HepG2 (cell line): ENCODE results near the gene PRDX2. TPM values are rescaled to one million over a fixed set of nuclear protein-coding genes. Genes with fewer than 3 reads are reported as not detected.

Experiments
- AGO1 ChIP-seq: fragments of 200-400 bp; formaldehyde crosslinking; IDR thresholded peaks from 2 replicates; pipeline ENCODE4 v1.6.1; 2017; ENCODE audit warnings: mild to moderate bottlenecking, low read depth, low read length, moderate library complexity; ENCODE audit not compliant: poor library complexity, severe bottlenecking
- ASH2L ChIP-seq: fragments of 300-600, 200-600 bp; sonication (generic); IDR thresholded peaks from 2 replicates; pipeline ENCODE4 v1.7.0; 2017; ENCODE audit warnings: low read depth, mild to moderate bottlenecking, moderate library complexity, mixed read lengths, low read length; ENCODE audit not compliant: insufficient read length
- CREM ChIP-seq, 2 experiments: sonication (generic) in 1 of 2; formaldehyde crosslinking in 1 of 2; IDR thresholded peaks; 2 replicates each; pipeline versions ENCODE4 v1.4.0 to v1.6.1; 2016 to 2020; ENCODE audit warnings: antibody characterized with exemption in 1 of 2, mild to moderate bottlenecking in 1 of 2, missing genetic modification reagents in 1 of 2
- FOXA3 ChIP-seq: IDR thresholded peaks from 2 replicates; pipeline ENCODE4 v1.6.1; 2016; ENCODE audit warnings: missing genetic modification reagents, missing compliant biosample characterization
- FOXJ3 ChIP-seq: sonication (generic); formaldehyde crosslinking; IDR thresholded peaks from 2 replicates; pipeline ENCODE4 v1.4.0; 2020; ENCODE audit warnings: missing genetic modification reagents, mild to moderate bottlenecking, borderline replicate concordance
- GTF3A ChIP-seq: sonication (generic); formaldehyde crosslinking; conservative IDR thresholded peaks from 2 replicates; pipeline ENCODE4 v1.4.0; 2020; ENCODE audit warnings: mild to moderate bottlenecking, missing genetic modification reagents
- HOXD1 ChIP-seq: sonication (generic); formaldehyde crosslinking; IDR thresholded peaks from 2 replicates; pipeline ENCODE4 v1.5.0; 2020; ENCODE audit warnings: missing genetic modification reagents
- RBM39 ChIP-seq: fragments of 200-400 bp; formaldehyde crosslinking; IDR thresholded peaks from one replicate; pipeline ENCODE4 v1.6.1; 2018; ENCODE audit warnings: antibody characterized with exemption, mild to moderate bottlenecking, low read depth, low read length; ENCODE audit not compliant: poor library complexity, severe bottlenecking
- TAF15 ChIP-seq: fragments of 200-400 bp; formaldehyde crosslinking; IDR thresholded peaks from one replicate; pipeline ENCODE4 v1.6.1; 2018; ENCODE audit warnings: mild to moderate bottlenecking, low read depth, low read length; ENCODE audit not compliant: poor library complexity, severe bottlenecking
- ZFP36L2 ChIP-seq: sonication (generic); formaldehyde crosslinking; IDR thresholded peaks from 2 replicates; pipeline ENCODE4 v1.4.0; 2020; ENCODE audit warnings: missing genetic modification reagents
- ZNF207 ChIP-seq: fragments of 450-650 bp; IDR thresholded peaks from 2 replicates; pipeline ENCODE4 v1.6.1; 2016; ENCODE audit warnings: antibody characterized with exemption, borderline replicate concordance
- ZSCAN20 ChIP-seq: sonication (generic); formaldehyde crosslinking; IDR thresholded peaks from 2 replicates; pipeline ENCODE4 v1.4.0; 2020; ENCODE audit warnings: missing genetic modification reagents, mild to moderate bottlenecking, borderline replicate concordance
- polyA plus RNA-seq, 8 experiments: library from polyadenylated mRNA; depleted of rRNA in 3 of 8; stranded (reverse) in 7 of 8; unstranded in 1 of 8; fragments of >200 nt; fragmentation: Illumina TruSeq in 4 of 8; extraction: Trizol in 4 of 8; gene quantifications; 2 replicates each; pipeline versions ENCODE4 v1.2.1 to v1.2.3, GENCODE V29; 2011 to 2016; ENCODE audit warnings: low read depth in 4 of 8, missing spikeins in 1 of 8, mixed read lengths in 1 of 8; ENCODE audit not compliant: insufficient read depth in 1 of 8
- total RNA-seq, 5 experiments: library from RNA; depleted of rRNA; stranded (reverse); fragments of >200 nt; fragmentation: Illumina TruSeq; extraction: Trizol; gene quantifications; 2 replicates each; pipeline ENCODE4 v1.2.3, GENCODE V29; 2016; ENCODE audit warnings: low read depth in 1 of 5
- TF ChIP-seq, protein P1 (sequence below): sonication (generic); formaldehyde crosslinking; IDR thresholded peaks from 2 replicates; pipeline ENCODE4 v1.9.0; 2021; ENCODE audit warnings: missing genetic modification reagents, borderline replicate concordance
- TF ChIP-seq, protein P2 (sequence below): sonication (generic); formaldehyde crosslinking; IDR thresholded peaks from 2 replicates; pipeline ENCODE4 v1.5.1; 2020; ENCODE audit warnings: mild to moderate bottlenecking, missing genetic modification reagents, moderate library complexity
- TF ChIP-seq, protein P3 (sequence below): sonication (generic); formaldehyde crosslinking; IDR thresholded peaks from 2 replicates; pipeline ENCODE4 v1.9.0; 2021; ENCODE audit warnings: missing genetic modification reagents, borderline replicate concordance
- TF ChIP-seq, protein P4 (sequence below): sonication (generic); formaldehyde crosslinking; IDR thresholded peaks from 2 replicates; pipeline ENCODE4 v1.4.0; 2020; ENCODE audit warnings: missing genetic modification reagents
- TF ChIP-seq, protein P5 (sequence below): sonication (generic); formaldehyde crosslinking; IDR thresholded peaks from 2 replicates; pipeline ENCODE4 v1.4.0; 2020; ENCODE audit warnings: missing genetic modification reagents

PRDX2 gene
- total and polyA plus RNA-seq, 2 of the 13 experiments (the other 11 are each of a cell fraction or from before 2014, with no cell fraction given), result 218 to 381 TPM

DNA sequence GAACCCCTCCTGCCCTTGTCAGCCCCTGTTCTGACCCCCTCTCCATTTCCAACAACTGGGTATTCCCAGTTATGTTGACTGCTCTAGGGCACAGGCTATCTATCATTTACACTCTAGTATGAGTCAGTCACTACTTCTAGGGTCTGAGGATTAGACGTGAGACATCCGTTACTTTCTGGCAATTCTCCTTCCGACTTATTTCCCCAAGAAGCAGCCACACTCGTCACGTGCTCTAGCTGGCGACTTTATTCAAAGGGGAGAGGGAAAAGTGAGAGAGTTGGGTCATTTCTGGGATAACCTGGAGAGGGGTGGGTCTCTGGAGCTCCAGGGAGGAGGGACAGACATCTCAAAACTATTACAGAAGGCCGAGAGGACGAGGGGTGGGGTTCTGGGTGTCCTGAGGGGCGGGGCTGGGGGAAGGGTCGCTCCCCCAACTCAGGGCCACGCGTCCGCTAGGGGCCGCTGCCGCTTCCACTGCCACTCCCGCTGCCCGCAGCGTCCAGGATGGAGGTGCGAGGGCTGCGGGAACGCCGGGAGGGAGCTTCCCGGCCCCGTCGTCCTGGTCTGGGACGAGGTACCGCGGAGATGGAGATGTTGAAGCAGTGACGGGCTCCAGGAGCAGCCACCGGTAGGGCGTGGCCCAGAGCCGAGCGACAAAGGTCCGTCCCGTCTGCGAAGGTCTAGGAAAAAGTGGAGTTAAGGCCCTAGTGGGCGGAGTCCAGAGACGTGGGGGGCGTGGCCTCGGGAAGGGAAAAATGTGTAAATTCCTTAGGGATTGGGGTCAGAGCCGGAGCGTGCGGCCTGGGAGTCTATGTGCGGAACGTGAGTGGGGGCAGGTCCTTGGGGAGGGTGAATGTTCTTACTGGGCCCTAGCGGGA, 23.9 kb upstream of the PRDX2 start (continued):
- TF ChIP-seq ZFP36L2 (CRISPR knock-in tag), result no peak
- TF ChIP-seq, protein P1, sequence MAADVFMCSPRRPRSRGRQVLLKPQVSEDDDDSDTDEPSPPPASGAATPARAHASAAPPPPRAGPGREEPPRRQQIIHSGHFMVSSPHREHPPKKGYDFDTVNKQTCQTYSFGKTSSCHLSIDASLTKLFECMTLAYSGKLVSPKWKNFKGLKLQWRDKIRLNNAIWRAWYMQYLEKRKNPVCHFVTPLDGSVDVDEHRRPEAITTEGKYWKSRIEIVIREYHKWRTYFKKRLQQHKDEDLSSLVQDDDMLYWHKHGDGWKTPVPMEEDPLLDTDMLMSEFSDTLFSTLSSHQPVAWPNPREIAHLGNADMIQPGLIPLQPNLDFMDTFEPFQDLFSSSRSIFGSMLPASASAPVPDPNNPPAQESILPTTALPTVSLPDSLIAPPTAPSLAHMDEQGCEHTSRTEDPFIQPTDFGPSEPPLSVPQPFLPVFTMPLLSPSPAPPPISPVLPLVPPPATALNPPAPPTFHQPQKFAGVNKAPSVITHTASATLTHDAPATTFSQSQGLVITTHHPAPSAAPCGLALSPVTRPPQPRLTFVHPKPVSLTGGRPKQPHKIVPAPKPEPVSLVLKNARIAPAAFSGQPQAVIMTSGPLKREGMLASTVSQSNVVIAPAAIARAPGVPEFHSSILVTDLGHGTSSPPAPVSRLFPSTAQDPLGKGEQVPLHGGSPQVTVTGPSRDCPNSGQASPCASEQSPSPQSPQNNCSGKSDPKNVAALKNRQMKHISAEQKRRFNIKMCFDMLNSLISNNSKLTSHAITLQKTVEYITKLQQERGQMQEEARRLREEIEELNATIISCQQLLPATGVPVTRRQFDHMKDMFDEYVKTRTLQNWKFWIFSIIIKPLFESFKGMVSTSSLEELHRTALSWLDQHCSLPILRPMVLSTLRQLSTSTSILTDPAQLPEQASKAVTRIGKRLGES (CRISPR knock-in tag), result no peak
- TF ChIP-seq, protein P2, sequence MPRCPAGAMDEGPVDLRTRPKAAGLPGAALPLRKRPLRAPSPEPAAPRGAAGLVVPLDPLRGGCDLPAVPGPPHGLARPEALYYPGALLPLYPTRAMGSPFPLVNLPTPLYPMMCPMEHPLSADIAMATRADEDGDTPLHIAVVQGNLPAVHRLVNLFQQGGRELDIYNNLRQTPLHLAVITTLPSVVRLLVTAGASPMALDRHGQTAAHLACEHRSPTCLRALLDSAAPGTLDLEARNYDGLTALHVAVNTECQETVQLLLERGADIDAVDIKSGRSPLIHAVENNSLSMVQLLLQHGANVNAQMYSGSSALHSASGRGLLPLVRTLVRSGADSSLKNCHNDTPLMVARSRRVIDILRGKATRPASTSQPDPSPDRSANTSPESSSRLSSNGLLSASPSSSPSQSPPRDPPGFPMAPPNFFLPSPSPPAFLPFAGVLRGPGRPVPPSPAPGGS (CRISPR knock-in tag), result no peak
- no peak for TF ChIP-seq RBM39
- no peak for TF ChIP-seq ZSCAN20 (CRISPR knock-in tag)
- TF ChIP-seq CREM (IDR thresholded peaks at IDR 0.05), result no peak
- no peak for TF ChIP-seq CREM (CRISPR knock-in tag; IDR thresholded peaks at IDR 0.05)
- TF ChIP-seq GTF3A, result no peak
- TF ChIP-seq FOXJ3 (CRISPR knock-in tag), result no peak
- TF ChIP-seq ZNF207, result no peak
- TF ChIP-seq, protein P3, sequence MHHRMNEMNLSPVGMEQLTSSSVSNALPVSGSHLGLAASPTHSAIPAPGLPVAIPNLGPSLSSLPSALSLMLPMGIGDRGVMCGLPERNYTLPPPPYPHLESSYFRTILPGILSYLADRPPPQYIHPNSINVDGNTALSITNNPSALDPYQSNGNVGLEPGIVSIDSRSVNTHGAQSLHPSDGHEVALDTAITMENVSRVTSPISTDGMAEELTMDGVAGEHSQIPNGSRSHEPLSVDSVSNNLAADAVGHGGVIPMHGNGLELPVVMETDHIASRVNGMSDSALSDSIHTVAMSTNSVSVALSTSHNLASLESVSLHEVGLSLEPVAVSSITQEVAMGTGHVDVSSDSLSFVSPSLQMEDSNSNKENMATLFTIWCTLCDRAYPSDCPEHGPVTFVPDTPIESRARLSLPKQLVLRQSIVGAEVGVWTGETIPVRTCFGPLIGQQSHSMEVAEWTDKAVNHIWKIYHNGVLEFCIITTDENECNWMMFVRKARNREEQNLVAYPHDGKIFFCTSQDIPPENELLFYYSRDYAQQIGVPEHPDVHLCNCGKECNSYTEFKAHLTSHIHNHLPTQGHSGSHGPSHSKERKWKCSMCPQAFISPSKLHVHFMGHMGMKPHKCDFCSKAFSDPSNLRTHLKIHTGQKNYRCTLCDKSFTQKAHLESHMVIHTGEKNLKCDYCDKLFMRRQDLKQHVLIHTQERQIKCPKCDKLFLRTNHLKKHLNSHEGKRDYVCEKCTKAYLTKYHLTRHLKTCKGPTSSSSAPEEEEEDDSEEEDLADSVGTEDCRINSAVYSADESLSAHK (CRISPR knock-in tag), result no peak
- TF ChIP-seq, protein P4, sequence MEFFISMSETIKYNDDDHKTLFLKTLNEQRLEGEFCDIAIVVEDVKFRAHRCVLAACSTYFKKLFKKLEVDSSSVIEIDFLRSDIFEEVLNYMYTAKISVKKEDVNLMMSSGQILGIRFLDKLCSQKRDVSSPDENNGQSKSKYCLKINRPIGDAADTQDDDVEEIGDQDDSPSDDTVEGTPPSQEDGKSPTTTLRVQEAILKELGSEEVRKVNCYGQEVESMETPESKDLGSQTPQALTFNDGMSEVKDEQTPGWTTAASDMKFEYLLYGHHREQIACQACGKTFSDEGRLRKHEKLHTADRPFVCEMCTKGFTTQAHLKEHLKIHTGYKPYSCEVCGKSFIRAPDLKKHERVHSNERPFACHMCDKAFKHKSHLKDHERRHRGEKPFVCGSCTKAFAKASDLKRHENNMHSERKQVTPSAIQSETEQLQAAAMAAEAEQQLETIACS (CRISPR knock-in tag), result no peak
- TF ChIP-seq AGO1, result no peak
- TF ChIP-seq FOXA3 (CRISPR knock-in tag), result 0 out of 2 replicates have a peak, but pooled peaks have one; percentile 20
- TF ChIP-seq ASH2L, result no peak
- TF ChIP-seq, protein P5, sequence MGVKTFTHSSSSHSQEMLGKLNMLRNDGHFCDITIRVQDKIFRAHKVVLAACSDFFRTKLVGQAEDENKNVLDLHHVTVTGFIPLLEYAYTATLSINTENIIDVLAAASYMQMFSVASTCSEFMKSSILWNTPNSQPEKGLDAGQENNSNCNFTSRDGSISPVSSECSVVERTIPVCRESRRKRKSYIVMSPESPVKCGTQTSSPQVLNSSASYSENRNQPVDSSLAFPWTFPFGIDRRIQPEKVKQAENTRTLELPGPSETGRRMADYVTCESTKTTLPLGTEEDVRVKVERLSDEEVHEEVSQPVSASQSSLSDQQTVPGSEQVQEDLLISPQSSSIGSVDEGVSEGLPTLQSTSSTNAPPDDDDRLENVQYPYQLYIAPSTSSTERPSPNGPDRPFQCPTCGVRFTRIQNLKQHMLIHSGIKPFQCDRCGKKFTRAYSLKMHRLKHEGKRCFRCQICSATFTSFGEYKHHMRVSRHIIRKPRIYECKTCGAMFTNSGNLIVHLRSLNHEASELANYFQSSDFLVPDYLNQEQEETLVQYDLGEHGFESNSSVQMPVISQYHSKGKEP (CRISPR knock-in tag), result no peak
- TF ChIP-seq HOXD1, result no peak; the same call in 1 of the 2 replicates
- TF ChIP-seq TAF15, result peak; percentile 44
